ENCODE results near the gene GNAI1. TPM values are rescaled to one million over a fixed set of nuclear protein-coding genes. Genes with fewer than 3 reads are reported as not detected.

GNAI1 gene
- 42.4 and 44.0 TPM in 2 replicates for total RNA-seq
- polyA plus RNA-seq (2012): 25.1 TPM

DNA sequence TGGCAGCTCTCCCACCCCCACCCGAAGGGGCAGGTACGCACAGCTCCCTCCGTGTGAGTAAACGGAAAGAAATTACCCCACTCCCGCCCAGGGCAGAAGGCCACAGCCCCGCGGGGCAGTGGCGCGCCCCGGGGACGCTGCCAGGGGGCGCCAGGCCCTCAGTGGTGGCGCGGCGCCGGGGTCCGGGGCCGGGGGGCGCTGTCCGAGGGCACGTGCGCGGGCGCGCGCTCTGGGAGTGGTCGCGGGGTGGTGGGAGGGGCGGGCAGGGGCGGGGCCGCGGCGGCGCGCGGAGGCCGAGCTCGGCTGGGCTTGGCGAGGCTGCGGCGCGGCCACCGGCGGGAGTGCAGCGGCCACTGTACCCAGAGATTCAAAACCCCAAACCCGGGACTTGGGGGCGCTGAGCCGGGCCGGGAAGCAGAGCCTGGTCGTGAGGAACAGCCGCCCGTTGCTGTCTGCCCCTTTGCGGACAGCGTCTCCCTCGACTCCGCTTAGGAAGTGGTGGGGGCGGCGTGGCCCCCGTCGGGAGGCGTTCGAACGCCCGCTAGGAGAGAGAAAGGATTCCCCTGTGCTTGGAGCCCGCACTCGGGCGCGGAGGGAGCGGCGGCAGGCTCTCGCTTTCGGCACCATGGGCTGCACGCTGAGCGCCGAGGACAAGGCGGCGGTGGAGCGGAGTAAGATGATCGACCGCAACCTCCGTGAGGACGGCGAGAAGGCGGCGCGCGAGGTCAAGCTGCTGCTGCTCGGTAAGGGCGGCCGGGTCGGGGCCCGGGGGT, at the start of gene GNAI1:
Gene GNAI1, plus strand, starts transcription at position 296 of the 773 bp plus-strand sequence. Its CDS starts 330 bp downstream, at position 626.
- DNase-seq (ENCODE audit: low read depth): peak; percentile 88

DNA sequence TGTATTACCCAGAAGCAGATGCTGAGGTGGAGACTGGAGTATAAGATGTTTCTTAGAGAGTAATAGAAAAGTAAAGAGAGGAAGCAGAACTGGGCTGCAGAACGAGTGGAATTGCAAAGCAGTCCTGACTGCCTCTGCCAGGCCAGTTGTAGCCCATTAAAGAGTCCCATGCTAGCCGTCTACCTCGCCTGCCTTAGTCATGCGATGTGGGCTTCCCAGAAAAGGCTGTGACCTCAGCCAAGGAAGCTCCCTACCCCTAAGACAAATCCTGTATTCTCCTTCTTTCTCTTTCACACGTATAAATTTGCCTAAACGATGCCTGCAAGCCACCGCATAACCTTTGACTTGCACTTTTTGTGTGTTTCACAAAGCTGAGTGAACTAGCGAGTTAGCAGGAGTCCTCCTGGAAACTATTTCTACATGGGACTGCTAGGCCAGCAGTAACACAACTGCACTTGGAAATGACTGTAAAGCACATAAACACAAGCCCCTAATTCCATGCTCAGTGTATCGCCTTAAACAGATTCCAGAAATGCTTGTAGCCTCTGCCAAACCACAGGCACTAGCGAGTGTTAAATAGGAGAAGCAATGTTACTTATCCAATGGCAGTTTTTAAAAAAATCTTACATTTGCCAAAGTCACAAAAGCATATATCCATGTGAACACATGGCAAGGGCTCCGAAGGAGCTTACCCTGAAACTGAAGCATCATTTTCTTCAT, 47.4 kb upstream of the GNAI1 start:
- DNase-seq (ENCODE audit: low read depth): peak; percentile 66

DNA sequence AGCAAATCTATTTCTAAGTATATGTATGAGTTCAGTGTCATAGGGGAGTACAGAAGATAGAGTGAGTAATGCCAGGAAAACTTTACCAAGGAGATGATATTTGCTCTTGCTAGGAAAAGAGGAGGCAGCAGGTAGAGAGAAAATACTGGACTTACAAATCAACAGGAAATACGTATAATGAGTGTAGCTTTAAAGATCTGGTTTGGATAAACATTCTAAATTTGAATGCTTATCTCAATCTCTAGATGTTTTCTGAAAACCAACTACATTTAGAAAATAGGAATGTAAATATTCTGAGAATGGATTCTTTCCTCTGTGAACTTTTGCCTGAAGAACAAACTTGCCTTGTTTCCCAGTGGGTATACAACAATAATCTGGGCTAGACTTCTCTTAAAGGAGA, 46.9 kb upstream of the GNAI1 start:
- no peak for DNase-seq (ENCODE audit: low read depth)

DNA sequence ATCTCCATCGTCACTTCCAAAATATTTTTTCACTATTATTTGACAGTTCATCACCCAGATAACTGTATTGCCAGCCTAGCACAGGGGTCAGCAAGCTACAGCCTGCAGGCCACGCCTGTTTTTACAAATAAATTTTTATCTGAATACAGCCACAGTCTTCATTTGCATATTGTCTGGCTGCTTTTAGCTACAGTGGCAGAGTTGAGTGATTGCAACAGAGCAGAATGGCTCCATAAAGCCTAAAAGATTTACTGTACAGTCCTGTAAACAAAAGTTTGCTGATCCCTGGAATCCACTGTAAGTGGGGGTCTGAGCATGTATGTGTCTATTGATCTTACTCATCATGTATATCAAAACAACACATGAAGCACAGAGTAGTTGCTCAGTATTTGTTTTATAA, 45.9 kb upstream of the GNAI1 start:
- DNase-seq (ENCODE audit: low read depth): peak; percentile 18

DNA sequence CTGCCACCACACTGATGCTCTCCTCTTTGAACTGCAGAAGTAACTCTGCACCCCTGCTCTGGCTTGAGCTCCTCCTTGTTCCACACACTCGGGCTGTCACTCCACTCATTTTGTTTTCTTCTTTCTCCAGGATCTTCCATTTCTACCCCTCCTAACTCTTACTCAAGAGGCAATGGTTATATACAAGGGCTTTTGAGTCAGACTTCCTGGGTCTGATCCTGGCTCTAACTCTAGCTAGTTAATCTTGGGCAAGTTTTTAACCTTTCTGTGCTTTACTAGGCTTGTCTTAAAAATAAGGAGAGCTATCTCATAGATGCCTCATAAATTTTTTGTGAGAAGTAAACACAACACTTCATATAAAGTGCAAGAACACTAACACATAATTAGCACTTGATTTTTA, 45.3 kb upstream of the GNAI1 start:
- DNase-seq (ENCODE audit: low read depth): no peak

DNA sequence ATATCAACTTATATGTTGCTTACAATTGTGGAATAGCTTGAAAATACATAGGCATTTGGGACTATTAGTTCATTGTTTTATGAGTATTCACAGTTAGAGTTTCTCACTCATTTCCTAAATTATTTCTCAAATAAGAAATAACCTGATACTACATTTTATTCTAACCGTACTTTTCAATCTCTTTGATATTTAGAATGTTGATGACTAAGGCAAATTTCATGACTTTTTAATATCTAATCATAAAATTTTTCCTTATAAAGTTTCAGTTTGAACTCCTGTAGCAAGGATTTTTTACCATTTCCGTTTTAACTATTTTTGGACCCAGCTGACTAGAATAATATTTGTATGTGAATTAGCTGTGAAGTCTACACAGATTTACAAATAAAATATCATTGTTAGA, 41.3 kb upstream of the GNAI1 start:
- DNase-seq (ENCODE audit: low read depth): no peak

DNA sequence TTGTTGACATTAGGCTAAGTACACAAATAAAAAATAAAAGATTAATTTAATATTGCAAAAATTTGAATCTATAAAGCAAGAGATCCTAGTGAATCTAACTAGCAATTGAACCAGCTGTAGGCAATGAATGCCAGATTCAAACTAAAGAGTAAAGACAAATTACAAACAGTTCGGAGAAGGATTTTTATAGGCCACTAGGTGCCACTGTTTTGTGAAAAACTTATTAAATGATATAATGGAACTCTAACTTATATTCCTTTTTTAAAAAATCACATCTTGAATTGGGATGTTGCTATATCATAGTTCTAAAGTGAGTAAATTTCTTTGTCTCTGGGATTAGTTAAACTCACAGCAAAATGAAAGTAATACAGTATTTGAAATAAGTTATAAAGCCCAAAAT, 39.1 kb upstream of the GNAI1 start:
- peak; percentile 53 for DNase-seq (ENCODE audit: low read depth)

DNA sequence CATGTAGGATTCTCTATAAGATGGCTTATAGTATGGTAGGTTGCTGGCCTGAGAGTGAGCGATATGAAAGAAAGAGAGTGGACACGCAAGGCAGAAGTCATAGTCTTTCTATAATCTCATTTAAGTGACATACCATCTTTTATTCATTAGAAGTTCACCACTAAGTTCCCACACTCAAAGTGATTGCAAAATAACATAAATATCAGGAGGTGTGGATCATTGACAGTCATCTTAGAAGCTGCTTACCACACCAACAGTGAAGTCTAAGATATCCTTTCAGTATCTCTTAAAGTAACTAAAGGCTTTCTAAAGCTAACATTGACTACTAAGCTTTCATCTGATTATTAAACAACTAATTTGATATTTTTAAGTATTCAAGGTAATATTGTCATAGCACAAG, 36.9 kb upstream of the GNAI1 start:
- DNase-seq (ENCODE audit: low read depth): no peak

DNA sequence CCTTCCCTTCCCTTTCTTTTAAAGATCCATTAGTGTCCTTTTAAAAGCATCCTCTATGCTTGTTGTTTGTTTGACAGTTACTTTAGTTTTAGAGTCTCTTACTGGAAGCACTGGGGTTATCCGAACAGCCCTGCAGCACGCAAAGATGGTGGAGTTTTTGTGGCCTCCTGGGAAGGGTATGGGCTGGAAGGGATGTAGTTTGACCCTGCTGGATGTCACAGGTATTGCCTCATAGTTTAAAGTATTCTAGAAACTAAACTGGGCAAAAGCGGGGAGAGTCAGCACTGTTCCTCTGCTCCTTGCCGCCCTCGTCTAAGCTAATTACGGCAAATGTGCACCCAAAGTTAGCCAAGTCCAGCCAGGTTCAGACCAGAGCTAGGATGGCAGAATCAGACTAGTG, 35.8 kb upstream of the GNAI1 start:
- DNase-seq (ENCODE audit: low read depth): no peak

DNA sequence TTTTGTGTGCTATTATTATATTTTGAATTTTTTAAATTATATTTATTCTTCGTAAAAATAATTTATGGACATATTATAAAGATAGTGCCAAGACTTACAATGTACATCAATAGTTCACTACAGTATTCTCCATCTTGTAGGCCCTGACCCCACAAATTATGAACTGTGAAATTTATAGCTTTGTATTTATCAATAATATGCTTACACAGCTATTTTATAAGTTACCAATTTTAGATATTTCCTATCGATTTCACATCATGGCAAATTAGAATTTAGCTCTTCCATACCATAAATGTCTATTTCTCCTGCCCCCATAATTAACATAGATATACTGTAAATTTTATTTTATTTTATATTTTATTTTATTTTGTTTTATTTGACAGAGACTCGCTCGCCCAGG, 34.4 kb upstream of the GNAI1 start:
- DNase-seq (ENCODE audit: low read depth): no peak

DNA sequence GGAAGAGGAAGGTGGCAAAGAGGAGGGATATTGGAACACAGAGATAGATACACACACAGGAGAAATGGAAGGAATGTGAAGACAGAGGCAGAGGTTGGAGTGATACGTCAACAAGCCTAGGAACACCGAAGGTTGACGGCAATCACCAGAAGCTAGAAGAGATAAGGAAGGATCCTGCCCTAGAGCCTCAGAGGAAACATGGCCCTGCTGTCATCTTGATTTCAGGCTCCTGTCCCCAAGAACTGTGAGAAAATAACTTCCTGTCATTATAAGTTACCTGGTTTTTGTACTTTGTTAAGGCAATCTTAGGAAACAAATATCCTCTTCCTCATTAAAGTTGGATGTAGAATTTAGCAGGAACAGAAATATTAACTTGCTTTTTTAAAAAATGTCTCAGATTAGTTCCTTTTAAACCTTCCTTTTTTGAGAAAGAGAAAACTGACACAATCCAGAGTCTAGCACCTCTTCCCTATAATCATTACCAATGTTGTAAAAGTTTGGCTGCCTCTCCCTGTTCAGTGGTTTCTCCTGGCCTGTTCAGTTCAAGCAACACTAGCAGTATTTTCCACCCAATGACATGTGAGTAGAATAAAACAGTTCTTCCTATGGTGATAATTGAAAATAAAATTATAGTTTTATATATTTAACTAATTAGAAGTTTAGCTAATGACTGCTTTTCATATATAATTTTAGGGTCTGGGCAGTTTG, 28.8 kb upstream of the GNAI1 start:
- no peak for DNase-seq (ENCODE audit: low read depth)

DNA sequence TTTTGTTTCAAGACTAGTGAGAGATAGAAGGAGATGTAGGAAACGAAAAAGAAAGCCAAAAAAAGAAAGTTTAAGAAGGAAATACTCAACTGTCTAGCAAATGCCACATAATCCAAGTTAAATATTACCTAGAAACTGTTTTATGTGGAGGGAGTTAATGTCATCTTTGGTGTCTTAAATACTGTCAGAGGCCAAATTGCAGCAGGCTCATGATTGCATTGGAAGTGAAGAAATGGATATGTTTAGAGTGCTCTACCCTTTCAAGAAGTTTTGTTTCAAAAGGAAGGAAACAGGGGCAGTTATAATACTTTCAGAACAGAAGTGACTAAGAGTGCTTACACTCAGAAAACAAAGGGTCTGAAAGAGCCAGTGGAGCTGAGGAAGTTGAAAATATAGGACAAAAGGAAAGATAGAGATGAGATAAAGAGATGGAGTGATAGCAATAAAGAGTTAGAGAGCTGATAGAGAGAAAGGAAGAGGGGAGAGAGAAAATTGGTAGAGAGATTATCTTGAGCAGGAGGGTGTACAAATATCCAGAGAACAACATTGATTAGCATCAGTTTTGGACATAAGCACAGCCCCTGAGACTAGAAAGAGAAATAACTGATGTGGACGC, 28.0 kb upstream of the GNAI1 start:
- no peak for DNase-seq (ENCODE audit: low read depth)

DNA sequence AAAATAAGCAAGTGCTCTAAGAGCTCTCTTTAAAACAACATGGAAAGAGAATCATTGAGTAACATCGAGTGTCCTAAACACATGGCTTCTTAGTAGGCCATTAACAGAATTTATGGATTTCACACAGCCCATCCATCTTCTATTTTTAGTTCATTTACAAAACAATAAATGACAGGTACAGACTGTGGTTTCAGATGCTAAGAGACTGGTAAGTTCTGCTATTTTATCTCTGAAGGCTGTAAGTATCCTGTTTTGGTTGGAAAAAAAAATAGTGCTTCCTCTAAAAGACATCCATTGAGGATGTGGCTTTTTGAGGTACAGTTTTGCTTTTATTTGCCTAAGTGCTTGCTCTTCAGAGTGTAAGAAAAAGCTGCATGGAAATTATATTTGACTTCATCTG, 27.4 kb upstream of the GNAI1 start:
- no peak for DNase-seq (ENCODE audit: low read depth)

DNA sequence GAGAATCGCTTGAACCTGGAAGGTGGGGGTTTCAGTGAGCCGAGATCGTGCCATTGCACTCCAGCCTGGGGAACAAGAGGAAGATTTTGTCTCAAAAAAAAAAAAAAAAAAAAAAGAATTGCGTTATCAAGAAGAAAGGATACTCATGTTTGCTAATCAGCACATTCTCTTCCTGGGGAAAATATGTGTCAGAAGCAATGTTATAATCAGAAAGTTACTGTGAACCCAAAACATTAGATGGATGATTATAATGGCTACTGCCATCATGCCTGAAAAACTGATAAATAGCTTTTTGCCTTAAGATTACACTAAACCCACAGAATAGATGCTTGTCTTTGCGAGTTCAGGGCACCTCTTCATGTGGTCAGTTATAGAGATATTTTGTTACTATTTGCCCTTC, 24.3 kb upstream of the GNAI1 start:
- DNase-seq (ENCODE audit: low read depth): no peak

DNA sequence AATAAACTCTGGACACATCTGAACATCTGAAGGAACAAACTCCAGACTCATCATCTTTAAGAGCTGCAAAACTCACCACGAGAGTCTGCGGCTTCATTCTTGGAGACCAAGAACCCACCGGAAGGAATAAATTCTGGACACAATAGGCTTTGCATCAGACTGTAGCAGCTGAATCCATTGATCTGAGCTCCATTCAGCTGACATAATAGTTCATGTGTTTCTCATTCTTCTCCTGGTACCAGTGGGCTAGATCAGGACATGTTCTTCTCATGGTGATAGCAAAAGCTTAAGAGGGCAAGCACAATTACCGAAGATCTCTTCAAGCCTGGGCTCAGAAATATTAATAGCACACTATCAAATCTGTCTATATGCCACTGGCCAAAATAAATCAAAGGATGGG, 20.5 kb upstream of the GNAI1 start:
- no peak for DNase-seq (ENCODE audit: low read depth)

DNA sequence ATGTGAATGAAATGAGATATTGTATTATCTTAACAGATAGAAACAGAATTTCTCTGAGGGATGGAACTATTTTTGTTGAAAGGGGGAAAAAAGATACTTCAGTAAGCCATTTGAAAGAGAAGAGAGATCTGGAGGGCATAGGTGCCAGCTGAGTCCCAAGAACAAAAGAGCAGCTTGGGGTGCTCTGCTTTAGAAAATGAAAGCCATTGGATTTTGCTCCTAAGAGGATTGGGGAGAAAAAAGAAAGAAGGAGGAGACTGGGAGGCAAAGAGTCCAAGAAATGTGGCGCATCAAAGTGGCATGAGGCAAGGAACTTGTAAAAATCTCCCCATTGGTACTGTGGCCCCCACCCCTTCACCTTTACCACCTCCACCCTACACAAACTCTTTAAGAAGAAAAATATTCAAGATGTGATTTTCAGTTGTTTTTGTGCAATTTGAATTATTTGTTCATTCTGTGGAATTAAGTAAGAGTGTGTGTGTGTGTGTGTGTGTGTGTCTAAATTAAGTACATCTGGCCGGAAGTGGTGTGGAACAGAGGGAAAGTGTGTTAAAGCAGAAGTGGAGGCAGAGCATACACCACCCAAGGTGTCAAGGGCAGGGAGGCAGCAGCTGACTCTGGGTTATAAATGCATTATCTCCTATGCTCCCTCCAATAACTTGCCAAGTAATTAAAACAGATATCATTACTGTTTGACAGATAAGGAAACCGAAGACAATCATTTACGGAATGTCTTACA, 9.9 kb upstream of the GNAI1 start:
- no peak for DNase-seq (ENCODE audit: low read depth)

DNA sequence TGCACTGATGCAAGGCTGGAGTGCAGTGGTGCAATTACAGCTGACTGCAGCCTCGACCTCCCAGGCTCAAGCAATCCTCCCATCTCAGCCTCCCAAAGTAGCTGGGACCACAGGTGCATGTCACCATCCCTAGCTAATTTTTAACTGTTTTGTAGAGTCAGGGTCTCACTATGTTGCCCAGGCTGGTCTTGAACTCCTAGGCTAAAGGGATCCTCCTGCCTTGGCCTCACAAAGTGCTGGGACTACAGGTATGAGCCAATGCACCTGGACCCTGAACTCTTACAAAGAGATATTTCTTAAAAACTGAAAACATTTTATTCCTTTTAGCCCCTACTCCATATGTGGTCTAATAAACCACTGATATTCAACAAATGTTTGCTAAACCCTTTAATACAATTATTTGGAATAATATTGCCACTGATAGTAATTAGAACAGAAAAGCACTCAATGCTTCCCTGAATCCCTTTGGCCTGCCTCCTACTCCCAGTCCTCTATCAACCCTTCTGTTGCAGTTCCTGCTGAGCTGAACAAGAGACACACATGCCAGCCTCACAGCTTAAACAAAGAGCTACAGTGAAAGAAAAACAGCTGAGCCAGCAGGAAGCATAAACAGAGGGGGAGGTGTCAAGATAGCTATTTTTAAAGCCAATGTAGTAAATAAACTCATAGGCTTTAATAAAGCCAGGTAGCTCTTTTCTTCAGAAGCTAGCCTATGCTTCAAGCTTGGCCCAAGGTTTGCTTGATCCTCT, 7.0 kb upstream of the GNAI1 start:
- DNase-seq (ENCODE audit: low read depth): peak; percentile 75

DNA sequence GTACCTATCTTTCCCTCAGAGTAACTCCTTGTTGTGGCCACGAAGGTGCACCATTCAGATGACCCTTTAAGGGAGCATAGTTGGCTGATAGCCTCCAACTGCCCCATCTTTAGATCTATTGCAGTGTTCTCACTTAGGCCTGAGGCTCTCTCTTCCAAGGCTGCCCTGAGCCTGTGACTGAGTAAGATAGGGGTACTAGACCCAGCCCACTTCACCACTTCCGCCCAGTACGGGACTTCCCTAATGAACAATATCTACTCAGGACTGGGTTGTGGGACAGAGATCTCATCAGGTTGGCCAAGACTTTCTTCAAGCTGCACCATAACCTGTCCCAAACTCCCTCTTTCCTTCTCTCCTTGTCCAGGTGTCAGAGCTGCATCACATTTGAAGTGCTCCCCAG, 5.7 kb upstream of the GNAI1 start:
- no peak for DNase-seq (ENCODE audit: low read depth)

DNA sequence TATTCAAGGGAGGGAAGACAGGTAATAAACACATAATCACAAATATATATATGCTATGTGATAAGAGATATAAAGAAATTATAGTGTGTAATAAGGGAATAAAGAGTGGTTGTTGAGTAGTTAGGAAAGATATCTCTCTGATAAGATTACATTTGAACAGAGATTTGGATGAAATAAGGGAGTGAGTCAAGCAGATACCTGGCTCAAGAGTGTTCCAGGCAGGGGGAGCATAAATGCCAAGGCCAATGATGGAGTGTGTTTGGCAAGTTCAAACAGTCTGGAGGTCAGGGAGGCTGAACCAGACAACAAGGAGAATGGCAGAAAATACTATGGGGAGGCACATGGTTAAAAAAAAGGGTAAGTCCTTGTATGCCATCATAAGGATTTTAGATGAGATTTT, 4.8 kb upstream of the GNAI1 start:
- no peak for DNase-seq (ENCODE audit: low read depth)

DNA sequence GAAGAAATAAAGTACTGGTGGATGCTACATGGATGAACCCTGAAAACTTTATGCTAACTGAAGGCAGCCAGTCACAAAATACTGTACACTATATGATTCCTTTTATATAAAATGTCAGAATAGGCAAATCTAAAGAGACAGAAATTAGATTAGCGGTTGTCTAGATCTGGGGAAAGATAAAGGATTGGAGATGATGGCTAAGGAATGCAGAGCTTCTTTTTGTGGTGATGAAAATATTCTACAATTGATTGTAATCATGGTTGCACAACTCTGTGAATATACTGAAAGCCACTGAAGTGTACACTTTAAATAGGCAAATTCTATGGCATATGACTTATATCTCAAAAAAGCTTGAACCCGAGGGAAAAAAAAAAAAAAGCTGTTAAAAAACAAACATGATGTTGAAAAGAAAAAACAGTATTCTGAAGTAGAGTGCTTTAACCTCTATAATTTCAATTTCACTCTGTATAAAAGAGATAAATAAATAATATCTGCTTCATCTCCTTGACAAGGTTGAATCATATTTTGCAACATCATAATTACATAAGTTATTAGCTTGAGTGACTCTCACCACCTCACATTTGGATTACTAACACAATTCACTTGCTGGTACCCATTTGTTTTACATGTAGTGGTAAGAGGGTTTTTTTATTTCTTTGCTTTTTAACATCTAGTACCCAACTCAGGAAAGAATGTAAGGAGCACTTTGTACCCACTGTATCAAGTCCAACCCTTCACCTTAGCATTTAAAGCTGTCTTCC, 2.8 kb upstream of the GNAI1 start:
- DNase-seq (ENCODE audit: low read depth): no peak

All from myocyte (in vitro differentiated cells).